Measurements from ENCODE around the gene ERAL1. TPM values are rescaled to one million over a fixed set of nuclear protein-coding genes. Genes with fewer than 3 reads are reported as not detected.
"Not testable (repeated sequence)": the region's sequence is repeated elsewhere in the genome, so short reads cannot be mapped to it uniquely, and the experiment has no call there.

ERAL1 gene
- polyA plus RNA-seq, 1 donor: 77.1 TPM

GRCh38 chr17:28846699-28847098 is 8.1 kb upstream of the ERAL1 start:
- not testable (repeated sequence) for DNase-seq

GRCh38 chr17:28848667-28849066 is 6.1 kb upstream of the ERAL1 start:
- DNase-seq: not testable (repeated sequence)

- no peak for DNase-seq
Measured at GRCh38 chr17:28849281-28849680, 5.5 kb upstream of the ERAL1 start.

- no peak for DNase-seq
Measured at GRCh38 chr17:28853295-28853694, 1.5 kb upstream of the ERAL1 start.

GRCh38 chr17:28855336-28855679 is 492 bp downstream of the ERAL1 start:
- no peak for DNase-seq

GRCh38 chr17:28856028-28856574 is 1.3 kb downstream of the ERAL1 start:
- no peak for DNase-seq

DNA sequence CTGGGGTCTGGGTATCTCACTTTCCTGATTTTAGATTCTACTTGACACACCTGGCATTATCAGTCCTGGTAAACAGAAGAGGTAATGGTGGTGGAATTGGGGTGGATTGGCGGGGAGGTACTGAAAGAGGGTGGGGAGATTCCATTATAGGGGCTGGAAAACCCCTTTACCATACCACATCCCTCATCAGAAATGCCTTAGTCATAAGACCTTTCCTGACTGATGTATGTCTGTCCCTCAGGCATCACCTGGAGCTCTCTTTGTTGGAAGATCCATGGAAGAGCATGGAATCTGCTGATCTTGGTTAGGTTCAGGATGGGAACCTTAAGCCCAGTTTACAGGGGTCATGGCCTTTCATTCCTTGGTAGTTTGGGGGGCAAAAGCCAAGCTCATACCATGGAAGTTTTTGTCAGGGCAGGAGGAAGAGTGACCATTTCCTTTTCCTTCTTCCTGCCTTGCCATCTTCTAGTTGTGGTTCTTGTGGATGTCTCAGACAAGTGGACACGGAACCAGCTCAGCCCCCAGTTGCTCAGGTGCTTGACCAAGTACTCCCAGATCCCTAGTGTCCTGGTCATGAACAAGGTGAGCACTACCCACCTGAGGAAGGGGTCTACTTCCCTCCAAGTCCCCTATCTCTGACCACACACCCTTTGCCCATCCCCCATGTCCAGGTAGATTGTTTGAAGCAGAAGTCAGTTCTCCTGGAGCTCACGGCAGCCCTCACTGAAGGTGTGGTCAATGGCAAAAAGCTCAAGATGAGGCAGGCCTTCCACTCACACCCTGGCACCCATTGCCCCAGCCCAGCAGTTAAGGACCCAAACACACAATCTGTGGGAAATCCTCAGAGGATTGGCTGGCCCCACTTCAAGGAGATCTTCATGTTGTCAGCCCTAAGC is 3.3 kb downstream of the ERAL1 start:
- DNase-seq: no peak

DNA sequence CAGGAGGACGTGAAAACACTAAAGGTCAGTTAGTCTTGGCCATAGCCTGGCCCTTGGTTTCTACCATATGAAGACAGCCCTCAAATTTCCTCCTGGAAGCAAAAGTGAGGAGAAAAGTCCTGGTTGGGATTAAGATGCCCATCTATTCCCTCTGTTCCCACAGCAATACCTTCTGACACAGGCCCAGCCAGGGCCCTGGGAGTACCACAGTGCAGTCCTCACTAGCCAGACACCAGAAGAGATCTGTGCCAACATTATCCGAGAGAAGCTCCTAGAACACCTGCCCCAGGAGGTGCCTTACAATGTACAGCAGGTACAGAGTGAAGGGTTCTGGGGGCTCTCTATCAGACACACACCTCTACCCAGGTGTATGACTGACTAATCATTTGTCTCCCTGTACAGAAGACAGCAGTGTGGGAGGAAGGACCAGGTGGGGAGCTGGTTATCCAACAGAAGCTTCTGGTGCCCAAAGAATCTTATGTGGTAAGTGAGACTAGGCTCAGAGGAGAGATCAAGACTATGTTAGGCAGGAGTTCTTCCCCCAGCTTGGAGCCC is 4.1 kb downstream of the ERAL1 start:
- DNase-seq: no peak

DNA sequence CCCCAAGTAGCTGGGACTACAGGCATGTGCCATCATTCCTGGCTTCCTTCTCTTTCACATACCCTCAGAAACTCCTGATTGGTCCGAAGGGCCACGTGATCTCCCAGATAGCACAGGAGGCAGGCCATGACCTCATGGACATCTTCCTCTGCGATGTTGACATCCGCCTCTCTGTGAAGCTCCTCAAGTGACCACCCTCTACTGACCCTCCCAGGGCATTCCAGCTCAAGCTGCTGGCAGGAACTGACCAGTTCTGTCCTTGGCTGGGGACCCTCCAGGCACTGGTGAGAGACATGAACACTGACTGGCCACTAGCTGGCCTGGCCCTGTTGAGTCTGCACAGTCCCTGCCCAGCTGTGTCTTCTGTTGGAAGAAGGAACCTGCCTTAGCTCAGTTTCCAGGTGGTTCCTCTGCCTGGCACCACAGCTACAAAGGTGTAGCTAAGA is 5.6 kb downstream of the ERAL1 start:
- no peak for DNase-seq

DNA sequence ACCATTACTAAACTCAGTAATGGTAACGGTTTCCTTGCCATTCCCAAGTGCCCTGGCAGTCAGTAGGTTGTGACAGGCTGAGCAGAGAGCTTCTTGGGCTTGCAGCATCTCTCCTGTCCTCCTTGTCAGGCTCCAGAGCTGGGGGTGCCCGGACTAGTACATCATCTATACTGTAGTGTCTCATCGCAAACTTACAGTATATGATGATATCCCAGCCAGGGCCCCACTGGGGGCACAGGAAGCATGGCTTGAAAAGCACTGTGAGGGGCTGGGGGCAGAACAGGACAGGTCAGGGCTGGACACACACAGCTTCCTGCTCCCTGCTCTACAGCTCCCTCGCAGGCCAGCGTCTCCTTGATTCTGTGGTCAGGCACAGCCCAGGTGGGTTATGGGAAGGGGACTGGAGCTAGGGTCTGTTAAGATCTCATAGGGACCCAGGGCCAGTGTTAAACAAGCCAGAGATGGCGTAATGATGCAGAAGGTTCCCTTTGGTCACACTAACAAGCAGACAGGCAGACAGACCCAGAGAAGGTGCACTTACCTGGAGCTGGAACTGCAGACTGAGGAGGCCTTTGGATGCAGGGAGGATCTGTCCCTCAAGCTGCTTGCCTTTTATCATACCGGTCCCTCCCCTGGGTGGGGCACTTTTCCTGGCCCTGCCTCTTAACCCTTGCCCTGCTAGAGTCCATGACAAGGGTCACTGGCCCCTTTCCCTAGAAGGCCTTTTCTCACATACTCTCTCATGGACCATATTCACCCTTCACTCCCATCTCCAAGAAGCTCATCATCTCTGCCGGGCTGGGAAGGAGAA is 6.8 kb downstream of the ERAL1 start:
- no peak for DNase-seq

DNA sequence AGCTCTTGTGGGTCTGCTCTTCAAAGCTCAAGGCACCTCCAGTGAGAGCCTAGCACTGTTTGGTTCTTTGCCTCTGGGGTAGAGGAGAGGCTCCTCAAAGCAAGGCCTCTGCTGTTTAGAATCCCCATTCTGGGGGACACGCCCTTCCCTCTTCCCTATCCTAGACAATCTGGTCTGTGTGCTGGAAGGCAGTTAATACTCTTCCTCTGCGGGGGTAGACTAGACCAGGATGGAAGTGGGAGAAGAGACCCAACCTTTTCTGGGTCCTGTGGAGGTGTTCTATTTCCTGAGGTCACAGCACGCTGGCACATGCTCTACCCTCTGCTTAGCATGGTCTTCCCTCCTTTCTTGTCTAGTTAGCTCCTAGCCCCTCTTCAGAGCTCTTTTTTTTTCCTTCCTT is 7.7 kb downstream of the ERAL1 start:
- no peak for DNase-seq

DNA sequence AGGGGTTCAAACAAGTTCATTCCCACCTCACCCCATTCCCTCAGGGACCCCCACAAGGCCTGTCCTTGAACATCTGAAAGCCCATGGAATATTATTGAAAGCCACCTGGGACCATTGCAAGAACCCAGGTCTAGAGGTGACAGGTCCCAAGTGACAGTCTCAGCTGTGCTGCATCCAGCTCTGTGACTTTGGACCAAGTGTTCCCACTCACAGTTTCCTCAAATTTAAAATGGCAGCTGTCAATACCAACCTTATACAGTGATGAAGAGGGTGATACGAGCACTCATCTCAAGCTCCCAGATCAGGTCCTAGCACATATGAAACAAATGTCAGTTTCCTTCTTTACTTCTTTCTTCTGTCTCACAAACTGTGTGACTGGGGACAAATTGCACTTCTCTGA is 9.1 kb downstream of the ERAL1 start:
- no peak for DNase-seq

GRCh38 chr17:28864991-28865849 is 10.4 kb downstream of the ERAL1 start:
- DNase-seq: no peak

DNA sequence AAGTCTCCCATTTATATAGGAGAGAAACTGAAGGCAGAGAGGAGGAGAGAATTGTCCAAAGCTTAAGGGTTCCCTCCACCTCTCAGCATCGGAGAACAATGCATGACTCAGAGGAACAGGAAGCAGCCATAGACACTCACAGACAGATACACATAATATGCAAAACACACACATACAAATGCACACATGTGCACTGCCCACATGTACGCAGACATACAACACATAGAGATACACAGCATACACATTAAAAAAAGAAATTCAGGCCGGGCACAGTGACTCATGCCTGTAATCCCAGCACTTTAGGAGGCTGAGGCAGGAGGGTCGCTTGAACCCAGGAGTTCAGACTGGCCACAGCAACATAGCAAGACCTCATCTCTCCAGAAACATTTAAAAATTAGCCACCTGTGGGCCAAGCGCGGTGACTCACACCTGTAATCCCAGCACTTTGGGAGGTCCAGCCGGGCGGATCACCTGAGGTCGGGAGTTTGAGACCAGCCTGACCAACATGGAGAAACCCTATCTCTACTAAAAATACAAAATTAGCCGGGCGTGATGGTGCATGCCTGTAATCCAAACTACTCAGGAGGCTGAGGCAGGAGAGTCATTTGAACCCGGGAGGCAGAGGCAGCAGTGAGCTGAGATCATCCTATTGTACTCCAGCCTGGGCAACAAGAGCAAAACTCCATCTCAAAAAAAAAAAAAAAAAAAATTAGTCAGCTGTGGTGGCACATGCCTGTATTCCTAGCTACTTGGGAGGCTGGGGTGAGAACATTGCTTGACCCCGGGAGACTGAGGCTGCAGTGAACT is 11.3 kb downstream of the ERAL1 start:
- no peak for DNase-seq

DNA sequence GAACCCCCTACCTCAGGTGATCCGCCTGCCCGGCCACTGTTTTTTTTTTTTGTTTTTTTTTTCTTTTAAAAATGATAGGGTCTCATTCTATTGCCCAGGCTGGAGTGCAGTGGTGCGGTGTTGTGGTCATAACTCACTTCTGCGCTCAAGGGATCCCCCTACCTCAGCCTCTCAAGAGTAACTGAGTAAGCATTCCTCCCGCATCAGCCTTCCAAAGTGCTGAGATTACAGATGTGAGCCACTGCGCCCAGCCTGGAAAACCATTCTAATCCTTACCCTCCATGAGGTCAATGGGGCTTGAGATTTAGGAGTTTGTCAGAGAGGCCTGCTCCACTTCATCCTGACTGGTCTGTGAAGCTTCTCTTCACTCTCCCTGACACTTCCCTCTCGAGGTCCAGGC is 12.5 kb downstream of the ERAL1 start:
- DNase-seq: no peak

- DNase-seq: no peak
Measured at GRCh38 chr17:28871056-28871579, 16.3 kb downstream of the ERAL1 start.

- no peak for DNase-seq
Measured at GRCh38 chr17:28873839-28874238, 19.0 kb downstream of the ERAL1 start.

DNA sequence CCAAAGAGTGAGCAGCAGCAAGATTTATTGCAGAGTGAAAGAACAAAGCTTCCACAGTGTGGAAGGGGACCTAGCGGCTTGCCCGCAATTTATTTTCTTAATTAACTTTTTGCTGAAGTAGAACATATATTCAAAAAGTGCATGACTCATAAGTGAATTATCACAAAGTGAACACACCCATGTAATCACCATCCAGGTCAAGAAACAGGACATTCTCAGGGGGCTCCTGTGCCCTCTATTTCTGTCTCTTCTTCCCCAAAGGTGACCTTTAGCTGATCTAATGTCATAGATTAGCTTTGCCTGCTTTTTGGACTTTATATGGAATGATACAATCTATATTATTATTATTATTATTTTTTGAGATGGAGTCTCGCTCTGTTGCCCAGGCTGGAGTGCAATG is 19.9 kb downstream of the ERAL1 start:
- no peak for DNase-seq

DNA sequence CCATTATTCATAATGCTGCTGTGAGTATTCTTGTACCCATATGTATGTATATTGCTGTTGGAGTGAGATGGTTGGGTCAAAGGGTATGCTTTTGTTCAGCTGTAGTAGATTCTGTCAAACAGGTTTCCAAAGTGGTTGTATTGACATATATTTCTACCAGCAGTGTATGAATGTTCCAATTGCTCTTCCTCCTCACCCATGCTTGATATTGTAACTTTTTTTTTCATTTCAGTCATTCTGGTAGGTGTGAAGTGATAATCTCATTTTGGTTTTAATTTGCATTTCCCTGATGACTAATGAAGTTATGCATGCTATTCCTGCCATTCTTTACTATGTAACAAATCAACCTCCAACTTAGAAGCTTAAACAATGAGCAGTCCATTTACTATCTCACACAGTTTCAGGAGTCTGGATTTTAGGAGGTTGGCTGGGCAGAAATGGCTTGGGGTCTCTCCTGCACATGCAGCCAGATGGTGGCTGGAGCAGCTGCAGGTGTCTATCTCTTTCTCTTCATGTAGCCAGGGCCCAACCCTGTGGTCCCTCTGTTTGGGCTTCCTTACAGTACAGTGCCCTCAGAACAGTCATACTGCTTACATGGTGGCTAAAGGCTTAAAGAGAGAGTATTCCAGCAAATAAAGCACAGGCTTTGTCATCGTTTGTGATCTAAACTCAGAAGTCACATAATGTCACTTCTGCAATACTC is 21.2 kb downstream of the ERAL1 start:
- no peak for DNase-seq

GRCh38 chr17:28877150-28877711 is 22.4 kb downstream of the ERAL1 start:
- not testable (repeated sequence) for DNase-seq

All from left kidney (tissue), 2 donors.